GM10248 (cell line): ENCODE measurements around the gene TBC1D24.
A peak's percentile ranks its signal among the peaks of the same experiment; 100 is the strongest.

ENCODE experiments used
- CTCF ChIA-PET: fragments of 300-600 bp; sonication (Branson Sonifier 250); formaldehyde crosslinking; extraction: SDS; loops from one replicate; lab custom pipeline; 2021; ENCODE audit warnings: antibody characterized with exemption; lab: Yijun Ruan, JAX
- POLR2A ChIA-PET: fragments of 350-650 bp; sonication (Branson Sonifier 250); formaldehyde crosslinking; extraction: SDS; loops from one replicate; lab custom pipeline; 2020; ENCODE audit warnings: antibody characterized with exemption; lab: Yijun Ruan, JAX
- DNase-seq: peaks from one replicate; pipeline ENCODE4 v3.0.0; 2012; ENCODE audit errors: extremely low spot score
- TF ChIP-seq, protein P1 (sequence below): IDR thresholded peaks from 2 replicates; pipeline ENCODE4 v1.5.1; 2012; ENCODE audit warnings: mild to moderate bottlenecking, low read depth; ENCODE audit errors: extremely low read depth, missing control alignments, control extremely low read depth

The TBC1D24 gene

GRCh38 chr16:2486645-2487516 lies 12.0 kb downstream of the TBC1D24 start:
- TF ChIP-seq, protein P1, sequence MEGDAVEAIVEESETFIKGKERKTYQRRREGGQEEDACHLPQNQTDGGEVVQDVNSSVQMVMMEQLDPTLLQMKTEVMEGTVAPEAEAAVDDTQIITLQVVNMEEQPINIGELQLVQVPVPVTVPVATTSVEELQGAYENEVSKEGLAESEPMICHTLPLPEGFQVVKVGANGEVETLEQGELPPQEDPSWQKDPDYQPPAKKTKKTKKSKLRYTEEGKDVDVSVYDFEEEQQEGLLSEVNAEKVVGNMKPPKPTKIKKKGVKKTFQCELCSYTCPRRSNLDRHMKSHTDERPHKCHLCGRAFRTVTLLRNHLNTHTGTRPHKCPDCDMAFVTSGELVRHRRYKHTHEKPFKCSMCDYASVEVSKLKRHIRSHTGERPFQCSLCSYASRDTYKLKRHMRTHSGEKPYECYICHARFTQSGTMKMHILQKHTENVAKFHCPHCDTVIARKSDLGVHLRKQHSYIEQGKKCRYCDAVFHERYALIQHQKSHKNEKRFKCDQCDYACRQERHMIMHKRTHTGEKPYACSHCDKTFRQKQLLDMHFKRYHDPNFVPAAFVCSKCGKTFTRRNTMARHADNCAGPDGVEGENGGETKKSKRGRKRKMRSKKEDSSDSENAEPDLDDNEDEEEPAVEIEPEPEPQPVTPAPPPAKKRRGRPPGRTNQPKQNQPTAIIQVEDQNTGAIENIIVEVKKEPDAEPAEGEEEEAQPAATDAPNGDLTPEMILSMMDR: peak; percentile 64
- ChIA-PET CTCF (interaction anchor here (1.0 to 8.1 kb wide), 12 partner anchors 10 to 483 kb away, joined by 3 to 36 read pairs (median 4); partner anchors contain the start of gene ABCA3), POLR2A (no interaction called here)
- DNase-seq: peak; percentile 85

DNA sequence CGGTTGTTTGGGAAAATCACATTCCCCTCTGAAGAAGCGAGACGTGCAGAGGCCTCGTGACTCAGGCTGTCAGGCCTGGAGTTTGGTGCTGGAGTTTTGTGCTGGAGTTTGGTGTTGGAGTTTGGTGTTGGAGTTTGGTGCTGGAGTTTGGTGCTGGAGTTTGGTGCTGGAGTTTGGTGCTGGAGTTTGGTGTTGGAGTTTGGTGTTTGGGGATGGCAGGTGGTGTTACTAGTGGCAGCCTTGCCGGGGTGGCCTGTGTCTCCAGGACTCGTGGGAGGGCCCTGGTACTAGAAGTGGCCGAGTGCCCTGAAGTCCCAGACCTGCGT lies 12.6 kb downstream of the TBC1D24 start:
- POLR2A ChIA-PET: no interaction called here
- DNase-seq: no peak
- TF ChIP-seq, protein P1: no peak
- CTCF ChIA-PET: interaction anchor here (0.7 to 8.1 kb wide), 2 partner anchors 14 to 59 kb away, joined by 3 to 36 read pairs; no protein-coding TSS in a partner anchor

- ChIA-PET CTCF (interaction anchor here (0.7 to 8.1 kb wide), 5 partner anchors 13 to 293 kb away, joined by 3 to 36 read pairs (median 3); partner anchors contain the start of gene TBC1D24), POLR2A (interaction anchor here (0.6 kb wide), 1 partner anchor 249 kb away, joined by 4 read pairs; no protein-coding TSS in a partner anchor)
These were observed 13.1 kb downstream of the TBC1D24 start for GRCh38 chr16:2487903-2488531.

GRCh38 chr16:2489581-2489980 lies 14.7 kb downstream of the TBC1D24 start:
- no peak for DNase-seq
- ChIA-PET POLR2A (no interaction called here), CTCF (interaction anchor here (8.1 kb wide), 1 partner anchor 12 kb away, joined by 36 read pairs; no protein-coding TSS in a partner anchor)
- TF ChIP-seq, protein P1: no peak

More at GRCh38 chr16:2487903-2488531, 13.1 kb downstream of the TBC1D24 start:
- TF ChIP-seq, protein P1: no peak
- no peak for DNase-seq

DNA sequence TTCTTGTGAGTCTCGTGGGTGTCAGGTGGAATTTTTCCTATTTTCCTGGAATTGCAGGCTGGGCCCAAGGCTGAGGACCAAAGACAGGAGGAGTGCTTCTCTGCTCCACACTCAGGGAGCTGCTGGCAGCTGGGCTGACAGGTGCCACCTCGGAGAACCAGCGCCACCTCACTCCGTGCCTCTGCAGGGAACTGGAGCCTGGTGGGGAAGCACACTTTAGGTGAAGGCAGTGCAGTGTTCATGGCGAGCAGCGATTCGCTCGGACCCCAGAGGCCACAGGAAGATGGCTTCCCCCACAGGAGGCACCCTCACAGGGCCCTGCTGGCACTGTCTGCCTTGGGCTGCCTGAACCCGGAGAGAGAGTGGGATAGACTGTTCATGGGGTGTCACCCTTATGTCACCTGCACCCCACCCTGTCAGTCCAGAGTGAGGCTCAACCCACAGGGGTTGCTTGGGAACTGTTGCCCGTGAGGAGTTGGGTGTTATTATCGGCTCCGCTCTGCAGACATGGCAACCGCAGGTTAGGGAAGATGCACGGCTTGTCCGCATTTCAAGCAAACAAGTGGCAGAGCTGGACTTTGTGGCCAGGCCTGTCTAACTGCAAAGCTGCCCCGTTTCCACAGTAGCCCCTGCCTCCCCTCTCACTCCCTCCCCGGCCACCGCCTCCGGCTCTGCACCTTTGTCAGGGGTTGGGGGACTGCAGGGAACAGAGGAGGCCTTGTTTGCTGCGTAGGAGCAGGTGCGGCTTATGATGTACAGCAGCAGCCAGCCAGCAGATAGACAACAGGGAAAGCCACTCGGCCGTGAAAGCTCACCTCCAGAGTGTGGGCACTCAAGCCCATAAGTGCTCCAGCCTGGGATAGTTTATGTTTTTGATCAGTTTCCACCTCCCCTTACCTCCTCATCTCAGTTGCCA lies 15.5 kb downstream of the TBC1D24 start:
- TF ChIP-seq, protein P1: no peak
- ChIA-PET POLR2A (no interaction called here), CTCF (interaction anchor here (8.1 kb wide), 1 partner anchor 11 kb away, joined by 36 read pairs; no protein-coding TSS in a partner anchor)
- no peak for DNase-seq
